ENCODE data around the gene REEP2. TPM values are rescaled to one million over a fixed set of nuclear protein-coding genes. Genes with fewer than 3 reads are reported as not detected.

The REEP2 gene
- total and polyA plus RNA-seq, 2 experiments from 2014 or later, result 20.5 to 29.8 TPM

DNA sequence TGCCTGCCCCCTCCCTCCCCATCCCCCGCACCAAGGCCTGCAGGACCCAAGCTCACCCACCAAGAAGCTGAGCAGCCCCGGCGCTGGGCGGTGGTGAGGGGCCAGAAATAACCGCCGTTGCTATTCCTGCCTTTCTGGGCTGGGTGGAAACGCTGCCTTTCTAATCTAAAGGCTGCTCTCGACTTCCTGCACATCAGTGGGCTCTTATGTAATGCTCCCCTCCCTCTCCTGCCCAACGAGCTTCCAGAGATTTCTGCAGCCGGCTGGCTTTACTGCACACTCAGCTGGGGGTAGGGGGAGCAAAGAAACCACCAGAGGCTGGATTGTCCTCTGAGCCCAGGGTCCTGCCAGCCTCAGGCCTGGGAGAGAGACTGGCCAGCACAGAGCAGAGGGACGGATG is 19.5 kb downstream of the REEP2 start:
- no peaks in the 10 kb centered on the region for H4K20me1 ChIP-seq (replicated peaks; ENCODE audit: insufficient read depth)
- Mint-ChIP-seq H3K9me3 (no peaks in the 10 kb centered on the region; the same call in 2 of the 3 replicates), H3K27ac (no peak overlapping the region), H3K4me1 (peaks cover 37% of the 10 kb centered on the region), H3K36me3 (ENCODE audit: low read depth) (no peaks in the 10 kb centered on the region), H3K27me3 (ENCODE audit: insufficient read depth, low read depth, poor library complexity) (peaks cover 10% of the 10 kb centered on the region), H3K4me3 (no peak overlapping the region)
- no peaks in the 10 kb centered on the region for H3K79me2 ChIP-seq (replicated peaks; ENCODE audit: insufficient read depth)
- no peaks in the 10 kb centered on the region for H3K9me2 ChIP-seq (ENCODE audit: insufficient read depth)
- H3K36me3 ChIP-seq (ENCODE audit: insufficient read depth), result no peaks in the 10 kb centered on the region
- H3K27me3 ChIP-seq (ENCODE audit: insufficient read depth), result no peaks in the 10 kb centered on the region
- TF ChIP-seq EZH2 (IDR thresholded peaks at IDR 0.05; ENCODE audit: low read depth, unreplicated experiment) (no peak), ZNF331 (CRISPR knock-in tag; IDR thresholded peaks at IDR 0.05; ENCODE audit: low read depth) (no peak), ZNF114 (CRISPR knock-in tag; IDR thresholded peaks at IDR 0.05) (no peak), EZH2phosphoT487 (IDR thresholded peaks at IDR 0.05; ENCODE audit: unreplicated experiment) (no peak), JUNB (IDR thresholded peaks at IDR 0.05; ENCODE audit: unreplicated experiment) (no peak), POLR2AphosphoS5 (IDR thresholded peaks at IDR 0.05; ENCODE audit: low read depth) (no peak), CREB1 (CRISPR knock-in tag; IDR thresholded peaks at IDR 0.05; ENCODE audit: low read depth) (no peak), NANOG (IDR thresholded peaks at IDR 0.05; ENCODE audit: borderline replicate concordance) (no peak), STAT1 (IDR thresholded peaks at IDR 0.05; ENCODE audit: unreplicated experiment) (no peak)
- TF ChIP-seq, protein P1, sequence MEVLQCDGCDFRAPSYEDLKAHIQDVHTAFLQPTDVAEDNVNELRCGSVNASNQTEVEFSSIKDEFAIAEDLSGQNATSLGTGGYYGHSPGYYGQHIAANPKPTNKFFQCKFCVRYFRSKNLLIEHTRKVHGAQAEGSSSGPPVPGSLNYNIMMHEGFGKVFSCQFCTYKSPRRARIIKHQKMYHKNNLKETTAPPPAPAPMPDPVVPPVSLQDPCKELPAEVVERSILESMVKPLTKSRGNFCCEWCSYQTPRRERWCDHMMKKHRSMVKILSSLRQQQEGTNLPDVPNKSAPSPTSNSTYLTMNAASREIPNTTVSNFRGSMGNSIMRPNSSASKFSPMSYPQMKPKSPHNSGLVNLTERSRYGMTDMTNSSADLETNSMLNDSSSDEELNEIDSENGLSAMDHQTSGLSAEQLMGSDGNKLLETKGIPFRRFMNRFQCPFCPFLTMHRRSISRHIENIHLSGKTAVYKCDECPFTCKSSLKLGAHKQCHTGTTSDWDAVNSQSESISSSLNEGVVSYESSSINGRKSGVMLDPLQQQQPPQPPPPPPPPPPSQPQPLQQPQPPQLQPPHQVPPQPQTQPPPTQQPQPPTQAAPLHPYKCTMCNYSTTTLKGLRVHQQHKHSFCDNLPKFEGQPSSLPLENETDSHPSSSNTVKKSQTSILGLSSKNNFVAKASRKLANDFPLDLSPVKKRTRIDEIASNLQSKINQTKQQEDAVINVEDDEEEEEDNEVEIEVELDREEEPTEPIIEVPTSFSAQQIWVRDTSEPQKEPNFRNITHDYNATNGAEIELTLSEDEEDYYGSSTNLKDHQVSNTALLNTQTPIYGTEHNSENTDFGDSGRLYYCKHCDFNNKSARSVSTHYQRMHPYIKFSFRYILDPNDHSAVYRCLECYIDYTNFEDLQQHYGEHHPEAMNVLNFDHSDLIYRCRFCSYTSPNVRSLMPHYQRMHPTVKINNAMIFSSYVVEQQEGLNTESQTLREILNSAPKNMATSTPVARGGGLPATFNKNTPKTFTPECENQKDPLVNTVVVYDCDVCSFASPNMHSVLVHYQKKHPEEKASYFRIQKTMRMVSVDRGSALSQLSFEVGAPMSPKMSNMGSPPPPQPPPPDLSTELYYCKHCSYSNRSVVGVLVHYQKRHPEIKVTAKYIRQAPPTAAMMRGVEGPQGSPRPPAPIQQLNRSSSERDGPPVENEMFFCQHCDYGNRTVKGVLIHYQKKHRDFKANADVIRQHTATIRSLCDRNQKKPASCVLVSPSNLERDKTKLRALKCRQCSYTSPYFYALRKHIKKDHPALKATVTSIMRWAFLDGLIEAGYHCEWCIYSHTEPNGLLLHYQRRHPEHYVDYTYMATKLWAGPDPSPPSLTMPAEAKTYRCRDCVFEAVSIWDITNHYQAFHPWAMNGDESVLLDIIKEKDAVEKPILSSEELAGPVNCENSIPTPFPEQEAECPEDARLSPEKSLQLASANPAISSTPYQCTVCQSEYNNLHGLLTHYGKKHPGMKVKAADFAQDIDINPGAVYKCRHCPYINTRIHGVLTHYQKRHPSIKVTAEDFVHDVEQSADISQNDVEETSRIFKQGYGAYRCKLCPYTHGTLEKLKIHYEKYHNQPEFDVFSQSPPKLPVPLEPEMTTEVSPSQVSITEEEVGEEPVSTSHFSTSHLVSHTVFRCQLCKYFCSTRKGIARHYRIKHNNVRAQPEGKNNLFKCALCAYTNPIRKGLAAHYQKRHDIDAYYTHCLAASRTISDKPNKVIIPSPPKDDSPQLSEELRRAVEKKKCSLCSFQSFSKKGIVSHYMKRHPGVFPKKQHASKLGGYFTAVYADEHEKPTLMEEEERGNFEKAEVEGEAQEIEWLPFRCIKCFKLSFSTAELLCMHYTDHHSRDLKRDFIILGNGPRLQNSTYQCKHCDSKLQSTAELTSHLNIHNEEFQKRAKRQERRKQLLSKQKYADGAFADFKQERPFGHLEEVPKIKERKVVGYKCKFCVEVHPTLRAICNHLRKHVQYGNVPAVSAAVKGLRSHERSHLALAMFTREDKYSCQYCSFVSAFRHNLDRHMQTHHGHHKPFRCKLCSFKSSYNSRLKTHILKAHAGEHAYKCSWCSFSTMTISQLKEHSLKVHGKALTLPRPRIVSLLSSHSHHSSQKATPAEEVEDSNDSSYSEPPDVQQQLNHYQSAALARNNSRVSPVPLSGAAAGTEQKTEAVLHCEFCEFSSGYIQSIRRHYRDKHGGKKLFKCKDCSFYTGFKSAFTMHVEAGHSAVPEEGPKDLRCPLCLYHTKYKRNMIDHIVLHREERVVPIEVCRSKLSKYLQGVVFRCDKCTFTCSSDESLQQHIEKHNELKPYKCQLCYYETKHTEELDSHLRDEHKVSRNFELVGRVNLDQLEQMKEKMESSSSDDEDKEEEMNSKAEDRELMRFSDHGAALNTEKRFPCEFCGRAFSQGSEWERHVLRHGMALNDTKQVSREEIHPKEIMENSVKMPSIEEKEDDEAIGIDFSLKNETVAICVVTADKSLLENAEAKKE (CRISPR knock-in tag; IDR thresholded peaks at IDR 0.05), result no peak
- TF ChIP-seq, protein P2, sequence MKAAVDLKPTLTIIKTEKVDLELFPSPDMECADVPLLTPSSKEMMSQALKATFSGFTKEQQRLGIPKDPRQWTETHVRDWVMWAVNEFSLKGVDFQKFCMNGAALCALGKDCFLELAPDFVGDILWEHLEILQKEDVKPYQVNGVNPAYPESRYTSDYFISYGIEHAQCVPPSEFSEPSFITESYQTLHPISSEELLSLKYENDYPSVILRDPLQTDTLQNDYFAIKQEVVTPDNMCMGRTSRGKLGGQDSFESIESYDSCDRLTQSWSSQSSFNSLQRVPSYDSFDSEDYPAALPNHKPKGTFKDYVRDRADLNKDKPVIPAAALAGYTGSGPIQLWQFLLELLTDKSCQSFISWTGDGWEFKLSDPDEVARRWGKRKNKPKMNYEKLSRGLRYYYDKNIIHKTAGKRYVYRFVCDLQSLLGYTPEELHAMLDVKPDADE (IDR thresholded peaks at IDR 0.05), result no peak
- TF ChIP-seq, protein P3, sequence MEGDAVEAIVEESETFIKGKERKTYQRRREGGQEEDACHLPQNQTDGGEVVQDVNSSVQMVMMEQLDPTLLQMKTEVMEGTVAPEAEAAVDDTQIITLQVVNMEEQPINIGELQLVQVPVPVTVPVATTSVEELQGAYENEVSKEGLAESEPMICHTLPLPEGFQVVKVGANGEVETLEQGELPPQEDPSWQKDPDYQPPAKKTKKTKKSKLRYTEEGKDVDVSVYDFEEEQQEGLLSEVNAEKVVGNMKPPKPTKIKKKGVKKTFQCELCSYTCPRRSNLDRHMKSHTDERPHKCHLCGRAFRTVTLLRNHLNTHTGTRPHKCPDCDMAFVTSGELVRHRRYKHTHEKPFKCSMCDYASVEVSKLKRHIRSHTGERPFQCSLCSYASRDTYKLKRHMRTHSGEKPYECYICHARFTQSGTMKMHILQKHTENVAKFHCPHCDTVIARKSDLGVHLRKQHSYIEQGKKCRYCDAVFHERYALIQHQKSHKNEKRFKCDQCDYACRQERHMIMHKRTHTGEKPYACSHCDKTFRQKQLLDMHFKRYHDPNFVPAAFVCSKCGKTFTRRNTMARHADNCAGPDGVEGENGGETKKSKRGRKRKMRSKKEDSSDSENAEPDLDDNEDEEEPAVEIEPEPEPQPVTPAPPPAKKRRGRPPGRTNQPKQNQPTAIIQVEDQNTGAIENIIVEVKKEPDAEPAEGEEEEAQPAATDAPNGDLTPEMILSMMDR (conservative IDR thresholded peaks at IDR 0.05; ENCODE audit: low read depth in 2 of 2), result no peak
- TF ChIP-seq, protein P4, sequence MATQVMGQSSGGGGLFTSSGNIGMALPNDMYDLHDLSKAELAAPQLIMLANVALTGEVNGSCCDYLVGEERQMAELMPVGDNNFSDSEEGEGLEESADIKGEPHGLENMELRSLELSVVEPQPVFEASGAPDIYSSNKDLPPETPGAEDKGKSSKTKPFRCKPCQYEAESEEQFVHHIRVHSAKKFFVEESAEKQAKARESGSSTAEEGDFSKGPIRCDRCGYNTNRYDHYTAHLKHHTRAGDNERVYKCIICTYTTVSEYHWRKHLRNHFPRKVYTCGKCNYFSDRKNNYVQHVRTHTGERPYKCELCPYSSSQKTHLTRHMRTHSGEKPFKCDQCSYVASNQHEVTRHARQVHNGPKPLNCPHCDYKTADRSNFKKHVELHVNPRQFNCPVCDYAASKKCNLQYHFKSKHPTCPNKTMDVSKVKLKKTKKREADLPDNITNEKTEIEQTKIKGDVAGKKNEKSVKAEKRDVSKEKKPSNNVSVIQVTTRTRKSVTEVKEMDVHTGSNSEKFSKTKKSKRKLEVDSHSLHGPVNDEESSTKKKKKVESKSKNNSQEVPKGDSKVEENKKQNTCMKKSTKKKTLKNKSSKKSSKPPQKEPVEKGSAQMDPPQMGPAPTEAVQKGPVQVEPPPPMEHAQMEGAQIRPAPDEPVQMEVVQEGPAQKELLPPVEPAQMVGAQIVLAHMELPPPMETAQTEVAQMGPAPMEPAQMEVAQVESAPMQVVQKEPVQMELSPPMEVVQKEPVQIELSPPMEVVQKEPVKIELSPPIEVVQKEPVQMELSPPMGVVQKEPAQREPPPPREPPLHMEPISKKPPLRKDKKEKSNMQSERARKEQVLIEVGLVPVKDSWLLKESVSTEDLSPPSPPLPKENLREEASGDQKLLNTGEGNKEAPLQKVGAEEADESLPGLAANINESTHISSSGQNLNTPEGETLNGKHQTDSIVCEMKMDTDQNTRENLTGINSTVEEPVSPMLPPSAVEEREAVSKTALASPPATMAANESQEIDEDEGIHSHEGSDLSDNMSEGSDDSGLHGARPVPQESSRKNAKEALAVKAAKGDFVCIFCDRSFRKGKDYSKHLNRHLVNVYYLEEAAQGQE (IDR thresholded peaks at IDR 0.05; ENCODE audit: unreplicated experiment), result no peak
- no peak overlapping the region for H3K4me3 ChIP-seq
- no peak overlapping the region for H3K27ac ChIP-seq (ENCODE audit: low read depth)
- ATAC-seq, result no peak
- peaks cover 5% of the 10 kb centered on the region; the same call in 1 of the 2 replicates for H3K4me1 ChIP-seq (ENCODE audit: insufficient read depth)
- no peak overlapping the region for H3K4me2 ChIP-seq
- H3F3A ChIP-seq (replicated peaks; ENCODE audit: low read depth), result no peaks in the 10 kb centered on the region; the same call in 1 of the 2 replicates
- no peak overlapping the region for H2AFZ ChIP-seq
- no peak for DNase-seq (ENCODE audit: low spot score)

Measured in GM23338 (cell line).